ENCODE results near the gene C9.

GRCh38 chr5:39264528-39264927, 99.8 kb downstream of the C9 start:
- TF ChIP-seq CTCF (IDR thresholded peaks at IDR 0.05): no peak
- TF ChIP-seq POLR2AphosphoS5 (IDR thresholded peaks at IDR 0.05): no peak
